WERI-Rb-1 (cell line): Measurements from ENCODE around the gene TOP1.
A peak's percentile ranks its signal among the peaks of the same experiment; 100 is the strongest.

Experiments used
- DNase-seq: peaks from one replicate; pipeline ENCODE4 v3.0.0-alpha.2; 2020
- H3K27ac ChIP-seq: fragments of 250-450 bp; sonication (Bioruptor Pico); 2 replicates; pipeline ENCODE4 v1.5.1; 2020; ENCODE audit warnings: mild to moderate bottlenecking, moderate library complexity
- H3K27me3 ChIP-seq: fragments of 250-450 bp; sonication (Bioruptor Pico); 2 replicates; pipeline ENCODE4 v1.5.1; 2021; ENCODE audit warnings: mild to moderate bottlenecking, low read depth, moderate library complexity; ENCODE audit not compliant: insufficient read depth, severe bottlenecking
- H3K36me3 ChIP-seq: fragments of 250-450 bp; sonication (Bioruptor Pico); 2 replicates; pipeline ENCODE4 v1.5.1; 2020; ENCODE audit warnings: mild to moderate bottlenecking, moderate library complexity
- H3K4me3 ChIP-seq: 2 replicates; pipeline ENCODE4 v1.5.1; 2011; ENCODE audit warnings: low read depth, mild to moderate bottlenecking, control low read depth, low read length
- H3K9me3 ChIP-seq: fragments of 250-450 bp; sonication (Bioruptor Pico); 2 replicates; pipeline ENCODE4 v1.5.1; 2021; ENCODE audit warnings: mild to moderate bottlenecking, moderate library complexity; ENCODE audit not compliant: severe bottlenecking
- TF ChIP-seq, protein P1 (sequence below): IDR thresholded peaks from 2 replicates; pipeline ENCODE4 v1.5.1; 2011; ENCODE audit warnings: low read depth, mild to moderate bottlenecking, control low read depth, inconsistent platforms, low read length

The TOP1 gene

DNA sequence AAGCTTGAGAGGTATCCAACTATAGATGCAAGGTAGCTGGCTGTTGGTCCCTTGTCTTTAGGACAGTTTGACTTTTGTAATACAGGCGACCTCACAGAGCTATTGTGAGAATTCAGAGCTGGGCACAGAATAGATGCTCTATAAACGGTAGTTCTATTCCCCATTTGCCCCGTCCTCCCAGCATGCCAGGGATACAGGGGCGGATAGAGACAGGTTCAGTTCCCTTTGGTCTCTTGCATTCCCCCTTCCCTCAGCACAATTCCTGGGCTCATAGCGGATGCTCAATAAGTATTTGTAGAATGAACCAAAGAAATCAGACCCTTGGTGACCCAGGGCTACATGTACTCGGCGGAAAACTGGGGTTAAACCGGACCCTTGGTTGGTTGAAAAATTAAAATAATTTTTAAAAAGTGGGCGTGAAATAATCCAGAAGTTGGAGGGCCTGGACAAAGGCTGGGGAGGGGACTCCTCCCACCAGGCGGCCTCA, 707 bp upstream of the TOP1 start:
- TF ChIP-seq, protein P1, sequence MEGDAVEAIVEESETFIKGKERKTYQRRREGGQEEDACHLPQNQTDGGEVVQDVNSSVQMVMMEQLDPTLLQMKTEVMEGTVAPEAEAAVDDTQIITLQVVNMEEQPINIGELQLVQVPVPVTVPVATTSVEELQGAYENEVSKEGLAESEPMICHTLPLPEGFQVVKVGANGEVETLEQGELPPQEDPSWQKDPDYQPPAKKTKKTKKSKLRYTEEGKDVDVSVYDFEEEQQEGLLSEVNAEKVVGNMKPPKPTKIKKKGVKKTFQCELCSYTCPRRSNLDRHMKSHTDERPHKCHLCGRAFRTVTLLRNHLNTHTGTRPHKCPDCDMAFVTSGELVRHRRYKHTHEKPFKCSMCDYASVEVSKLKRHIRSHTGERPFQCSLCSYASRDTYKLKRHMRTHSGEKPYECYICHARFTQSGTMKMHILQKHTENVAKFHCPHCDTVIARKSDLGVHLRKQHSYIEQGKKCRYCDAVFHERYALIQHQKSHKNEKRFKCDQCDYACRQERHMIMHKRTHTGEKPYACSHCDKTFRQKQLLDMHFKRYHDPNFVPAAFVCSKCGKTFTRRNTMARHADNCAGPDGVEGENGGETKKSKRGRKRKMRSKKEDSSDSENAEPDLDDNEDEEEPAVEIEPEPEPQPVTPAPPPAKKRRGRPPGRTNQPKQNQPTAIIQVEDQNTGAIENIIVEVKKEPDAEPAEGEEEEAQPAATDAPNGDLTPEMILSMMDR = no peak
- H3K4me3 ChIP-seq = peak overlapping the region; percentile 86
- H3K27ac ChIP-seq = peak overlapping the region; percentile 78
- no peaks in the 10 kb centered on the region for H3K9me3 ChIP-seq
- H3K27me3 ChIP-seq = no peaks in the 10 kb centered on the region
- DNase-seq = no peak
- peaks cover 34% of the 10 kb centered on the region for H3K36me3 ChIP-seq

DNA sequence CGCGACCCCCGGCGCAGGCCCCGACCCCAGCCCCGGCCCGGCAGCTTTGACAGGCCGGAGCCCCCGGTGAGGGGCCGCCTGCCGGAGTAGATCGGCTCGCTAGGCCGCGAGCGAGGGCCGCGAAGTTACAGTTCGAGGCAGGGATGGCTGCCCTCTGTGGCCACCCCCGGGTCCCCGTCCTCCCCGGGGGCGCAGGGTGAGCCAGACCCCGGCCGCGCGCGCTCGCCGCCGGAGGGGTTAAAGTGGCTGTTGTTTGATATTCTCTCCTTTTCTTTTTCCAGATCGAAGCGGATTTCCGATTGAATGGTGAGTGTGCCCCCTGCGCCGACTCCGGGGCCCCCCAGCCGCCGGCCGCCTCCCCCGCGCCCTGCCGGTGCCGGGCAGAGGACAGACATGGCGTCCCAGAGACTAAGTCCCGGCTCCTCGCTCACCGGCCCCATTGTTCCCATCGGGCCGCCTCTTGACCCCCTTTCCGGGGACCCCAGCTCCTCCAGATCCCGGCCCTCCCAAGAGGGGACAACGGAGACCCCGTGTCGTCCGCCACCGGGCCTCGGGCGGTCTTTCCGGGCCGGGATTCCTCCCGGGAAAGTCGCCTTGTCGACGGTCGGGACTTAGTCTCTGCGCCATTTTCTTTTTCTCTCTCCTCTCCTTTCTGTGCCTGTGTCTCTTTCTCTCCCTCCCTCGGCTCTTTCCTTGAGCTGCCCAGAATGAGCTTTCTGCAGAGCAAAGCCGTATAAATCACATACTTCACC, 704 bp downstream of the TOP1 start:
- Histone ChIP-seq H3K36me3 (peaks cover 39% of the 10 kb centered on the region), H3K4me3 (peak overlapping the region; percentile 86), H3K9me3 (no peaks in the 10 kb centered on the region), H3K27me3 (no peaks in the 10 kb centered on the region), H3K27ac (peak overlapping the region; percentile 97)
- TF ChIP-seq, protein P1 = no peak
- DNase-seq = no peak

DNA sequence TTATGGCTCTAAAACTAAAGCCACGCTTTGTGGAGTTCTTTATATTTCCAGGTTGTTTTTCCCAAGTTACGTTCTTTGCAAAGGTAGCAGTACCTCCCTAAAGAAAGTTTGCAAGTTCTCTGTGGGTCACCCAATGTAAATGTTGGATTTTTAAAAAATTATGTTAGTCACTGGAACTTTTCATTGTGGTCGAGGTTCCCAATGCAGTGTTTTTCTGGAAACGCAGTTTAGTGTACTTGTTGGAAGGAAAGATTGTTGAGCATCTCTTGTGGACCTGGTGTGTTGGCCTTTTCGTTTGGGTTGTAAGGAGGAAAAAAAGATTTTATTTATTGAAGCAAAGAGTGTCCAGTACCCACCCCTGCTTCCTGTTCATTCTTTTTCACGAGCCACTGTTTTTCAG, 1.4 kb downstream of the TOP1 start:
- H3K27me3 ChIP-seq = no peaks in the 10 kb centered on the region
- H3K9me3 ChIP-seq = no peaks in the 10 kb centered on the region
- H3K36me3 ChIP-seq = peaks cover 44% of the 10 kb centered on the region
- H3K4me3 ChIP-seq = peak overlapping the region; percentile 86
- DNase-seq = no peak
- H3K27ac ChIP-seq = peak overlapping the region; percentile 97
- TF ChIP-seq, protein P1 = no peak

DNA sequence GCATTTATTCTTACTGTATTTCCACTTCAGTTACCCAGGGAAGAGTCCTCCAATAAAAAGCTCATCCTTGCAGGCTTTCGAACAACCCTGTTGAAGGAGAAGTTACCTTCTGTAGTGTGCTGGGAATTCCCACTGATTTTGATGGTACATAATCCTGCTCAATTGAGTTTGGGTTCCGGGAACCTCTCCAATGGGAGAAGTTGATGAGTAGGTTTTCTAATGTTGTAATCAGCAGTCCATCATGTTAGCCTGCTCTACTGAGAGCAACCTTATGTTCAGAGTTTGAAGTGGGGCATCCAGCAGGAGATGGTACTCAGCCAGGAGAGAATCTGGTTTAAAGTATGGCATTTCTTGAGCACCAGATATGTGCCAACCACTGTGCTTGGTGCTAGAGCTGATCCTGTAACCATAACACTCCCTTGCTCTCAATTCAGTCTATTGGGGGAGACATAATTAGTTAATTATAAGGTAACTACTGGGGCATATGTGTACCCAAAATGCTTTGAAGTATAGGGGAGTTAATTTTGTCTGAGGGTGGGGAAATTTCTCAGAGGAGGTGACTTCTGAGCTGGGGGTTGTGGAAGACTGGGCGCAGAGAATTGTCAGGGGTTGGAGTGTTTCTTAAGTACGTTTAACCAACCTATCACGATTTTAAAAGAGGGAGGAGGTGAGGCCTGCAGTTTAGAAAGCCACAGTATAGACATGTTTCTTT, 2.1 kb downstream of the TOP1 start:
- DNase-seq = no peak
- TF ChIP-seq, protein P1 = no peak
- peaks cover 50% of the 10 kb centered on the region for H3K36me3 ChIP-seq
- H3K27me3 ChIP-seq = no peaks in the 10 kb centered on the region
- H3K9me3 ChIP-seq = no peaks in the 10 kb centered on the region
- no peak overlapping the region for H3K27ac ChIP-seq
- no peak overlapping the region for H3K4me3 ChIP-seq

DNA sequence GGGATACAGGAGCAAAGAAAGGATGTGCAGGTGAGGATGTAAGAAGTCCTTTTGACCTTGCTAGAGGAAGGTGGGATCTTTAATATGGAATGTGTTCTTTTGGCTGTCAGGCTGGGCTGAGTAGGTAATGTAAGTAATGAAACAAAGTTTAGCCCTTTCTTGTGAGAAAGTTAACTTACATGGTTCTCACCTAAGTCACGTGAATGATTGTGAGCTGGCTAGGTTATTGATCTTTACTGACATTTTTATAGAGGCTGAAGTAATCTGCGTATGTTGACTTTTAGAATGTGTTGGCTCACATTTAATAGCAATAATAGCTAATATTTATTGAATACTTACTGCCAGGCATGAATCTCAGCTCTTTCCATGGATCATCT, 2.6 kb downstream of the TOP1 start:
- TF ChIP-seq, protein P1 = no peak
- no peaks in the 10 kb centered on the region for H3K27me3 ChIP-seq
- no peak overlapping the region for H3K27ac ChIP-seq
- peaks cover 55% of the 10 kb centered on the region for H3K36me3 ChIP-seq
- H3K4me3 ChIP-seq = no peak overlapping the region
- no peaks in the 10 kb centered on the region for H3K9me3 ChIP-seq
- DNase-seq = no peak
